Type B pancreatic cell (in vitro differentiated cells): ENCODE measurements around the gene CD34. TPM values are rescaled to one million over a fixed set of nuclear protein-coding genes. Genes with fewer than 3 reads are reported as not detected.

ENCODE experiments used
- DNase-seq: peaks from one replicate; pipeline ENCODE4 v3.0.0; 2021; ENCODE audit warnings: mixed read lengths; ENCODE audit not compliant: unreplicated experiment; ENCODE audit errors: extremely low spot score
- H3K27ac Mint-ChIP-seq: 2 replicates; pipeline ENCODE4 v1.8.0; 2021; ENCODE audit warnings: mild to moderate bottlenecking, mixed read lengths
- H3K27me3 Mint-ChIP-seq: 2 replicates; pipeline ENCODE4 v1.8.0; 2021; ENCODE audit warnings: mixed read lengths
- H3K36me3 Mint-ChIP-seq: 2 replicates; pipeline ENCODE4 v1.8.0; 2021; ENCODE audit warnings: mixed read lengths
- H3K4me1 Mint-ChIP-seq: one replicate; pipeline ENCODE4 v1.8.0; 2021; ENCODE audit warnings: mixed read lengths; ENCODE audit not compliant: unreplicated experiment
- H3K4me3 Mint-ChIP-seq: 2 replicates; pipeline ENCODE4 v1.8.0; 2021; ENCODE audit warnings: mild to moderate bottlenecking, mixed read lengths
- H3K9me3 Mint-ChIP-seq: 2 replicates; pipeline ENCODE4 v1.8.0; 2021; ENCODE audit warnings: mixed read lengths
- total RNA-seq: library from RNA; stranded (reverse); gene quantifications from 2 replicates; pipeline ENCODE4 v1.2.1, GENCODE V29; 2021; ENCODE audit warnings: low replicate concordance
- TF ChIP-seq, protein P1 (sequence below): fragments of 200-600 bp; sonication (generic); conservative IDR thresholded peaks from 2 replicates; pipeline ENCODE4 v1.5.0; 2021; ENCODE audit warnings: antibody characterized with exemption, mild to moderate bottlenecking

Gene CD34
- total RNA-seq, 1 donor from 2014 or later: 0.34 TPM

DNA sequence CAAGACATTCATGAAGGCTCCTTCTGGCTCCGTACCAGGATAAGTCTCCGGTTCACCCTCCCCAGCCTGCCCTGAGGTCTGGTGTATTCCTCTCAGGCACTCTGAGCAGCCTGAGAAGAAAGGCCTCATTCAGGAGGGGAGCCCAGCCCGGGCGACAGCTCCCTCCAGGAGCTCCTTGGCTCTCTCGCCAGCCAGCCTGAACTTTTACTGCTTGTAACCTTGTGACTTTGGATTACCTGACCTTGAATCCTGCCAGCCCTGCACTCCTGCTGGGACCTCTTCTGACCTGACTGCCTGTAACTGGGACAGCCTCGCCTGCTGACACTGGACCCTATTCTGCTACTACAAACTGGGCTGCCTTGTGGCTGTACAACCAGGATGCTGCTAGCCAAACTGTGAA, 65.8 kb downstream of the CD34 start:
- Mint-ChIP-seq H3K9me3 (no peaks in the 10 kb centered on the region), H3K4me3 (no peak overlapping the region), H3K27me3 (no peaks in the 10 kb centered on the region), H3K27ac (no peak overlapping the region), H3K4me1 (peaks cover 15% of the 10 kb centered on the region), H3K36me3 (no peaks in the 10 kb centered on the region)
- no peak for DNase-seq
- TF ChIP-seq, protein P1, sequence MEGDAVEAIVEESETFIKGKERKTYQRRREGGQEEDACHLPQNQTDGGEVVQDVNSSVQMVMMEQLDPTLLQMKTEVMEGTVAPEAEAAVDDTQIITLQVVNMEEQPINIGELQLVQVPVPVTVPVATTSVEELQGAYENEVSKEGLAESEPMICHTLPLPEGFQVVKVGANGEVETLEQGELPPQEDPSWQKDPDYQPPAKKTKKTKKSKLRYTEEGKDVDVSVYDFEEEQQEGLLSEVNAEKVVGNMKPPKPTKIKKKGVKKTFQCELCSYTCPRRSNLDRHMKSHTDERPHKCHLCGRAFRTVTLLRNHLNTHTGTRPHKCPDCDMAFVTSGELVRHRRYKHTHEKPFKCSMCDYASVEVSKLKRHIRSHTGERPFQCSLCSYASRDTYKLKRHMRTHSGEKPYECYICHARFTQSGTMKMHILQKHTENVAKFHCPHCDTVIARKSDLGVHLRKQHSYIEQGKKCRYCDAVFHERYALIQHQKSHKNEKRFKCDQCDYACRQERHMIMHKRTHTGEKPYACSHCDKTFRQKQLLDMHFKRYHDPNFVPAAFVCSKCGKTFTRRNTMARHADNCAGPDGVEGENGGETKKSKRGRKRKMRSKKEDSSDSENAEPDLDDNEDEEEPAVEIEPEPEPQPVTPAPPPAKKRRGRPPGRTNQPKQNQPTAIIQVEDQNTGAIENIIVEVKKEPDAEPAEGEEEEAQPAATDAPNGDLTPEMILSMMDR: no peak

DNA sequence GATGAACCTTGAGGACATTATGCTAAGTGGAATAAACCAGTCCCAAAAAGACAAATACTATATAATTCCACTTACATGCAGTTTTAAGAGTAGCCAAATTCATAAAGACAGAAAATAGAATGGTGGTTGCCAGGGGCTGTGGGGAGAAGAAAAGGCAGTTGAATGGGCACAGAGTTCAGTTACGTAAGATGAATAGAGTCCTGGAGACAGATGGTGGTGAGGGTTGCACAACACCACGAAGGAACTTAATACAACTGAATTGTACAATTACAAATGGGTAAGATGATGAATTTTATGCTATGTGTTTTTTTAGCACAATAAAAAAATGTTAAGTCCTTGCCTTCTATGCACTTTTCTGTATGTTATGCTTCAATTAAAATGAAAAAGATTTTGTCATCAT, 66.6 kb downstream of the CD34 start:
- no peak for DNase-seq
- Mint-ChIP-seq H3K4me3 (no peak overlapping the region), H3K27ac (no peak overlapping the region), H3K9me3 (no peaks in the 10 kb centered on the region), H3K36me3 (no peaks in the 10 kb centered on the region), H3K4me1 (peaks cover 15% of the 10 kb centered on the region), H3K27me3 (no peaks in the 10 kb centered on the region)
- TF ChIP-seq, protein P1: no peak

DNA sequence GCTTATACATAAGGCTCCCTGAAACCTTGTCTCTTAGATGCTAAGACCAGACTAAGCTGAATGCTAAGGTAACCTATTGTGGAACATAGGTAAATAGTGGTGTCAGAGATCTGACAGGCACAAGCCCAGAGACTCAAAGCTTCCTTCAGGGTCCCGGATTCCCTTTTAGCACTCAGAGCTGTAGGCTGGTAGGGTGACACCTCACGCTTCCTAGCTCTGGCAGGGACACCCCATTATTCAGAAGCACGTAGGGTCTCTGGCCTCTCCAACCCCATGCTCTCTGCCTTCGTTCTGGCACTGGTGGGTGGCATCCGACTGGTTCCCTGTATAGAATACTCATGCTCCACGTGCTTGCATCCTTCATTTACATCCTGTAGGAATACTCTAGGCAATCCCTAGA, 68.4 kb downstream of the CD34 start:
- no peak overlapping the region for H3K4me3 Mint-ChIP-seq
- no peak for DNase-seq
- H3K9me3 Mint-ChIP-seq: no peaks in the 10 kb centered on the region
- TF ChIP-seq, protein P1: no peak
- no peak overlapping the region for H3K27ac Mint-ChIP-seq
- no peaks in the 10 kb centered on the region for H3K27me3 Mint-ChIP-seq
- no peaks in the 10 kb centered on the region for H3K36me3 Mint-ChIP-seq
- peaks cover 16% of the 10 kb centered on the region for H3K4me1 Mint-ChIP-seq

DNA sequence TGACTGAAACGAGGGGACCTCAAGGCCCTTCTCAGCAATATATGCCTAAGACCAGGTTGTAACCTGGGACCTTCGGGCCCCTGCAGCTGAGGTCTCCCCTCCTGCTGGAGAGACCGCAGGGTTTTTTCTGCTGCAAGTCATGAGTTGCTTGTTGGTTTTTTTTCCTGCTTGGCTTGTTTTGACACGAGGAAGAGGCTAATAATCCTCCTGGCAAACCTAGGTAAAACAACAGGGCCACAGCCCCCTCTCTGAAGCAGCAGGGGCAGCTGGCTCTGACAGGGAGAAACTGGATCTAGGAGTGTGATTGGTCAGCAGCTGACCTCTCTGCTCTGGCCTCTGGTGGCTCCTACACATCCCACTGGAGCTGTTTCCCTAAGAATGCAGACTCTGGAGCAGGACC, 69.0 kb downstream of the CD34 start:
- TF ChIP-seq, protein P1: no peak
- Mint-ChIP-seq H3K4me3 (no peak overlapping the region), H3K4me1 (peaks cover 16% of the 10 kb centered on the region), H3K27ac (no peak overlapping the region), H3K27me3 (no peaks in the 10 kb centered on the region), H3K36me3 (no peaks in the 10 kb centered on the region), H3K9me3 (no peaks in the 10 kb centered on the region)
- no peak for DNase-seq

DNA sequence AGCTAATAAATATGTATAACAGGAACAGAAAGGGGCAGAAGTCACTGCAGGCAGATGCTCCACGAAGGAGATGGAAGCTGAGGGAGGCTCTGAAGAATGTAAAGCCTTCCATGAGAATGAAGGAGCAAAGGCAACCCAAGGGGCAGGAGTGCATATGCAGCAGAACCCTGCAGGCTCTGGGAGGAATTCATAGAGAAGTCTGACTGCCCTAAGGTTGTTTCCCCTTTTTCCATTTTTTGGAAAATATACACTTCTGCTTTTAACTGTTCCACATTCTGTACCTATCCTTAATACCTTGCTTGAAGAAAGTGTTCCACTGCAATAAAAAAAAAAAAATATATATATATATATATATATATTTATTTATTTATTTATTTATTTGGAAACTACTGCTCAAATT, 69.6 kb downstream of the CD34 start:
- H3K27me3 Mint-ChIP-seq: no peaks in the 10 kb centered on the region
- H3K4me3 Mint-ChIP-seq: no peak overlapping the region
- DNase-seq: no peak
- no peaks in the 10 kb centered on the region for H3K36me3 Mint-ChIP-seq
- H3K4me1 Mint-ChIP-seq: peaks cover 16% of the 10 kb centered on the region
- TF ChIP-seq, protein P1: no peak
- no peak overlapping the region for H3K27ac Mint-ChIP-seq
- no peaks in the 10 kb centered on the region for H3K9me3 Mint-ChIP-seq

DNA sequence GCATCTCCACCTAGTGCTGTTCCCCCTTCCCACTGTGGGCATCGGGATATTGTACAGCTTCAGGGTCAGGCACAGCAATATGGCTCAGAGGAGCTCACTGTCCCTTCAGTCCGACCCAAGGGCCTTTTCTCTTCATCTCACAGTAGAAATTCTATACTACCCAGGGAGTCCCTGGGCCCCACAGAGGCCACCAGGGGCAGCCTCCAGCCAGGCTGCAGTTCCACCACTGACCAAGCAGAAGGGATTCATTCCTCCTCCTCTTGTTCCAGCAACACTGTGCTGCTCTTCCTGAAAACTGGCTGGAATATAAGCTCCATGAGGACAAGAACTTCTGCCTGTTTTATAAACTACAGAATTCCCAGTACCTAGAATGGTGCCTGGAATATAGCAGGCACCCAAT, 70.5 kb downstream of the CD34 start:
- no peak for DNase-seq
- peaks cover 13% of the 10 kb centered on the region for H3K4me1 Mint-ChIP-seq

More for the DNA sequence above, 70.5 kb downstream of the CD34 start:
- H3K27ac Mint-ChIP-seq: no peak overlapping the region
- H3K9me3 Mint-ChIP-seq: no peaks in the 10 kb centered on the region
- no peaks in the 10 kb centered on the region for H3K27me3 Mint-ChIP-seq
- H3K4me3 Mint-ChIP-seq: no peak overlapping the region
- no peaks in the 10 kb centered on the region for H3K36me3 Mint-ChIP-seq
- TF ChIP-seq, protein P1: no peak
